IPS-11a (cell line): ENCODE measurements around the gene PDSS1.
"Not testable (repeated sequence)": the region's sequence is repeated elsewhere in the genome, so short reads cannot be mapped to it uniquely, and the experiment has no call there.

Experiments used
- H3K4me3 ChIP-seq: one replicate; pipeline ENCODE4 v1.5.1; 2013; ENCODE audit warnings: low read depth, low read length, control low read depth

The PDSS1 gene, protein sequence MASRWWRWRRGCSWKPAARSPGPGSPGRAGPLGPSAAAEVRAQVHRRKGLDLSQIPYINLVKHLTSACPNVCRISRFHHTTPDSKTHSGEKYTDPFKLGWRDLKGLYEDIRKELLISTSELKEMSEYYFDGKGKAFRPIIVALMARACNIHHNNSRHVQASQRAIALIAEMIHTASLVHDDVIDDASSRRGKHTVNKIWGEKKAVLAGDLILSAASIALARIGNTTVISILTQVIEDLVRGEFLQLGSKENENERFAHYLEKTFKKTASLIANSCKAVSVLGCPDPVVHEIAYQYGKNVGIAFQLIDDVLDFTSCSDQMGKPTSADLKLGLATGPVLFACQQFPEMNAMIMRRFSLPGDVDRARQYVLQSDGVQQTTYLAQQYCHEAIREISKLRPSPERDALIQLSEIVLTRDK

DNA sequence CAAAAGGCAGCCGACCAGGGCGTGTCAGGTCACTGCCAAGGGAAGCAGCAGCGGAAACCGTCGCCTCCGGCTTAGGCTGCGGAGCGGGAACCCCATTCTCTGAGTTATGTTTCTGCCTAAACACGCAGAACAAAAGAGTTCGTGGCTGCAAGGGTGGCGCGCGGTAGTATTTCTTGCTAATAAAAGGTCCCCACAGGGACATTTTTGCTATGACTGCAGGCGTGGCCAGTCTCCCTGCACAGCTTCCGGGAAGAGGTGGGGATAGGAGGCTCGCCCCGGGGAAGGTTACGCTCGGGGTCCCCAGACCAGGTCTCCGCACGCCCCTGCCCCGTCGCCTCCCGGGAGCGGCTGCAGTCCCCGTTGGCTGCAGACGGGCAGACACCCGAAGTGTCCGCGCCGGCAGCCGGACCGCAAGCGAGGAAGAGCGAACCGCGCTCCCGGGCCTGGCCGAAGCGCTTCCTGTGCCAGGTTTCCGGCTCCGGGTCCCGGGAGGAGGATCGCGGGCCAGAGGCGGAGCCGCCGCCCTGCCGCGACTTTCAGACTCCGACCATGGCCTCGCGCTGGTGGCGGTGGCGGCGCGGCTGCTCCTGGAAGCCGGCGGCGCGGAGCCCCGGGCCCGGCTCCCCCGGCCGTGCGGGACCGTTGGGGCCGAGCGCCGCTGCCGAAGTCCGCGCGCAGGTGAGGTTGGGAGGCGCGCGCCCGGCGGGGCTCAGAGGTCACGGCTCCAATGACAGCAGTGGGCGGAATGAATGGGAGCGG is at the start of gene PDSS1:
Gene PDSS1, plus strand, starts transcription at position 539 of the 759 bp plus-strand sequence. Its CDS starts 11 bp downstream, at position 550.
- H3K4me3 ChIP-seq, result peak within 1 kb of the TSS; percentile 85

DNA sequence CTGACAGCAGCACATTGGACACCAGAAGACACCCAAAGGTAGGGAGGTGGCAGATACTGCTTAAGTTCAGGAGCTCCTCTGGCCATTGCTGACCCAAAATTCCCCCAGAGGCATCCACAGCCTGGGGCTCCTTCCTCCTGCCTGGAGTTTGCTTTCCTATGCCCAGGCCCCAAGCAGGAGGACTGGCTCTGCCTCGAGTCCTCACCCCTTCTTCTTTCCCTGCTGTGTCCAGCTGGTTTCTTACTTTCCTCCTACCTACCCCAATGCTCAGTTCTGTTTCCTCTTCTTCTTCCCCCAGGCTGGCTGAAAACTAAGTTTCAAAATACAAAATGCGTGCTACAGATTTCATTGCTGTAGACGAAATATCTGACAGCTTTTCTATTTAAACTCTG is 49.3 kb upstream of the PDSS1 start:
- H3K4me3 ChIP-seq, result not testable (repeated sequence)

DNA sequence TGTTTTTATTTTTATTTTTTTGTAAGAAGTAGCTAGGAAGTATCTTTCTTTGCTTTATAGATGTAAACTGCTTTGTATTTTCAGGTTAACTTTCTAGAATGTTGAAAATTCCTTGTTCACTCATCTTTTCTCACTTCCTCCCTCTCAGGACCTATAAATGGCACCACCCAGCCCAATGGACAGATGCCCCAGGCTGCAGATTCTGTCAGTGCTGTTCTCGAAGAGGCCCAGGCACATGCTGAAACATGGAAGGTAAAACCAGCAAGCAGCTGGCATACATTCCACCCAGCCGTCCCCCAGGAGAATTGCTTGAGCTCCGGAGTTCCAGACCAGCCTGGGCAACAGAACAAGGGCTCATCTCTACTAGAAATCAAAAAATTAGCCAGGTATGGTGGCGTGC is 47.1 kb upstream of the PDSS1 start:
- no peak overlapping the region for H3K4me3 ChIP-seq

DNA sequence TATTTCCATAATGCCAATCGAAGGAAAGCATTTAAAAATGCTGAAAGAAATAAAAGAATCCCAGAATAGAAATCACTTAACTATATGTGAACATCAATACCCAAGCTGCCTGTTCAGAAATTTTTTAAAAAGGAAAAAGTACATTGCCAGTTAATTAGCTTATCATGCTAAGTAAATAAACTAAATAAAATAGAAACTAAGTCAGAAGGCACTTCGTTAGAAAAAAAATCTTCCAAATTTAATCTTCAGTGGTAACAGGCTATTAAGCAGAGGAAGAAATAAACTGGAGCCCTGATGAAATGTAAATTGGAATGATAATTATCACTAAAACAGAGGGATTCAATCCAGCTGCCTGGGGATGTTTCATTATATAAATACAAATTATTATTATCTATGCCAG is 46.0 kb upstream of the PDSS1 start:
- H3K4me3 ChIP-seq, result not testable (repeated sequence)

DNA sequence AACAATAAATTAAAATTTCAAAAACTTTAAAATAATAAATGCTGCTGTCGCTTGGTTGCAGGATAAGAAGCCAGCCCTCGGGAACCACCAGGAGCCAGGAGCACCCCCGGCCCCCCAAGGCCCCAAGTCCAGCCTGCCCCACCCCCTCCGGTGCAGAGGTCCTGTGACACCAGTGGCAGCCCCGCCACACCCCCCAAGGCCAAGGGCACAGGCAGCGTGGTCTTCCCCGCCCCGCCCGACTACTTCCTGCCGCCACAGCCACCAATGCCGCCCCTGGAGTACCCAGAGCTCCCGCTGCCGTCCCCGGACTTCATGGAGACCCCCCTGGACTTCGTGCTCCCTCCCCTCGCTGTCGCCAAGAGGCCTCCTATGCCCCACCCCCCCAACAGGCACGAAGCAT is 44.5 kb upstream of the PDSS1 start:
- H3K4me3 ChIP-seq, result no peak overlapping the region

DNA sequence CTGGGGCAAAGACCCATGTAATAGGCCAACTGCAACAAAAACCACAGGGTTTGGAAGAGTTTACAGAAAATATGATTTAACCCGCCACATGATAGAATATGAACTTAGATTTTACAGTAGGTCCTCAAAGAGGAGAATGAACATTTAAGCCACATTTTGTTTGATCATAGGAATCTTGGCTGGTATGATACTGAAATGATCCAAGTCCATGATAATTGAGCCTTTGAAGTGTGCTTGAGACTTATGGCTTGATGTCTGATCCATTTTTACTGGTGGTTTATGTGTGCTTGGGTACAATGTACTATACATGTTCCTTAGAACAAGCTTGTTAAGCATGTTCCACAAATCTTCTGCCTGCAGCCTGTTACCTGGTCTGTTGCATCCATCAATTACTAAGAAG is 41.8 kb upstream of the PDSS1 start:
- H3K4me3 ChIP-seq, result no peak overlapping the region

DNA sequence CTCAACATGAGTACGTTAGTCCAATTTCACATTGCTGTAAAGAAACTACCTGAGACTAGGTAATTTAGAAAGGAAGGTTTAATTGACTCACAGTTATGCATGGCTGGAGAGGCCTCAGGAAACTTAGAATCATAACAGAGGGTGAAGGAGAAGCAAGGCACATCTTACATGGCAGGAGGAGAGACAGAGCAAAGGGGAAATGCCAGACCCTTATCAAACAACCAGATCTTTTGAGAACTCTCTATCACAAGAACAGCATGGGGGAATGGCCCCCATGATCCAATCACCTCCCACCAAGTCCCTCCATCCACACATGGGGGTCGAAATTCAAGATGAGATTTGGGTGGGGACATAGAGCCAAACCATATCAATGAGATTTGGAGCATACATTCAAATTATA is 34.6 kb upstream of the PDSS1 start:
- no peak overlapping the region for H3K4me3 ChIP-seq

DNA sequence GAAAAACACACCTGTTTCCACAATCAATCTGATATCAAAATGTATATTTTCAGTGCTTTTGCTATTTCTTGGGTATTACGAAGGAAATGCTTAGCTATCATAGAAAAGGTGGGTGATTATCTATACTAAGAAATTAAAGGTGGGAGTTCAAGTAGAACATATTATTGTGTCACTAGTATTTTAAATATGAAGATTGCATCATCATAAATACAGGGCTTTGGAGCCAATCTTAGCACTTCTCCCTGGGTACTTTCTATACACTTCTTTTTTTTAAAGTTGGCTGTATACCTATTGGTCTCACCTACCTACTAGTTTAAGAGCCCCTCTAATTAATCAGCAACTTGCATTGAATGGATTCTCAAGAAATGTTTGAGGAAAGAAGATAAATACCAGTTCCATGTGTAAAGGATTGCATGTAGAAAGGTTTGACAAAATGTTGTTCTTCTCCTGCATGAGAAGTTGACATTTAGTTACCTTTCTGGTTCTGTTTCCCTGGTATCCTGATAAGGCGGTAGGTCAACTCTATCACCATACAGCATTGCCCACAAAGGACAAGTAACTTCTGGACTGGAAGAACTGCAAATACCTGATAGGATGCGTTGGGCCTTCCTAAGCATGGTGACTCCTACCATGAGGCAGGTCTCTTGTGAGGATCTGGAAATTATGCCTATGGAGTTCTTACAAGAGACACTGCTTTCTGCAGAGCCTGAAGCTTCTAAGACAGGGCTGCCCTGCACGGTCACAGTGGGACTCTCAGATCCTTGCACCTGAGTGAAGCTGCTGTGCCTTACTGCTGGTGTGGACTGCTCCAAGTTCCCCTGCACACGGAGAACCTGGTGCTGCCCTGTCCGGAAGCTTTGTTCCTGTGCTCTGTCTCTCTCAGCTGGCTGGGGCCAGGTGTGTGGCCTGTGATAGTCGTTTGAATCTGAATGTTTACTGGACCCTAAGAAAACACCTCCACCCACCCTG is 32.1 kb upstream of the PDSS1 start:
- H3K4me3 ChIP-seq, result no peak overlapping the region

DNA sequence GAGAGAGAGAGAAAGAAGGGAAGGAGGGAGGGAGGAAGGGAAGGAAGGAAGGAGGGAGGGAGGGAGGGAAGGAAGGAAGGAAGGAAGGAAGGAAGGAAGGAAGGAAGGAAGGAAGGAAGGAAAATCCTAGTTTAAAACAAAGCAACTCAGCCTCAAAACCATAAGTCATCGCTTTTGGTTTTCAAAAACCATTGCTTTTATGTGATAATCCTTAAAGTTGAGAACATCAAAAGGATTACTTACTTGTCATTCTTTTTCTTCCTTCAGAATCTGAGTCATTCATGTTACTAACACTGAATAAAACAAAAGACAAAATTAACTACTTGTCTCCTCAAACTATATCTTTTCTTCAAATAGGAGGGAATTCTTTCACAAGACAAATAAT is 21.6 kb upstream of the PDSS1 start:
- no peak overlapping the region for H3K4me3 ChIP-seq

DNA sequence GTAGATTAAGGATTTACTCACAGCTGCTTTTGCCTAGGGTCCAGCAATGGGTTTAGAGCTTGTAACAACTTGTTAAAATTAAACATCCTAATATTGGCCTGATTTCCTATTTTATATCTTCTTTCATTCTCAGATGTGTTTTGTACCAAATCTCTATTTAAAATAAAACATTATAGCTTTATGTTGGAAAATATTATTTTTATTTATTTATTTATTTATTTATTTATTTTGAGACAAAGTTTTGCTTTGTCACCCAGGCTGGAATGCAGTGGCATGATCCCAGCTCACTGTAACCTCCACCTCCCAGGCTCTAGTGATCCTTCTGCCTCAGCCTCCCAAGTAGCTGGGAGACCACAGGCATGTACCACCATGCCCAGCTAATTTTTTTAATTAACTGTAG is 17.9 kb upstream of the PDSS1 start:
- no peak overlapping the region for H3K4me3 ChIP-seq

DNA sequence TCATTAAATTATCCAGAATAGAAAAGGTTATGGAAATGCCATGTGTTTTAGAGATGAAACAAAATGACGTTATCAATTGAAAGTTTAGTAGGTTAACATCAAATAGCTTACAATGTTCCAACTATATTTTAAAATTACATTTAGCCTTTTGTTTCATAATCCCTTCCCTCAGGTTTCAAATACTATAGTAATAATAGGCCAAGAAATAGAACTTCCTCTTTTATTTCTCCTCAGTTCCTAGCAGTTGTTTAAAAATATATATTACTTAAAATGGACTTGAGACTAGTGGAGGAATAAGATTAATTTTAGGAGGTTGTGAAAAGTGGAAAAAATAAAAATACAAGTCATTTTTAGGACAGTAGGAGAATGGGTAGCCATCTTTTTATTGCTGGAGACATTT is 16.4 kb upstream of the PDSS1 start:
- no peak overlapping the region for H3K4me3 ChIP-seq

DNA sequence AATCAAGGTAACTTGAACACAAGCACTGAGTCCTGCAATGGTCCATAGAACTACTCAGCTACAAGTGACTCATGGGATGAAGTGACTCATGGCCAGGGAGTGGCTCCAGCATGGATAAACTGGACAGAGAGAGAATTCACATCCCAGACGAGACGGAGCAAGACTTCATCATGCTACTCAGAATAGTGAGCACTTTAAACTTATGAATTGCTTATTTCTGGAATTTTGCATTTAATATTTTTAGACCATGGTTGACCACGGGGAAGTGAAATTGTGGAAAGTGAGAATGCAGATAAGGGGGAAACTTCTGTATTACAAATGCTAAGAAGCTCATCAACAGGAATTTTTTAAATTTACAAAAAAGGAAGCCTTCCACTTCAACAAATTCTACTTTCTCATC is 15.5 kb upstream of the PDSS1 start:
- not testable (repeated sequence) for H3K4me3 ChIP-seq

DNA sequence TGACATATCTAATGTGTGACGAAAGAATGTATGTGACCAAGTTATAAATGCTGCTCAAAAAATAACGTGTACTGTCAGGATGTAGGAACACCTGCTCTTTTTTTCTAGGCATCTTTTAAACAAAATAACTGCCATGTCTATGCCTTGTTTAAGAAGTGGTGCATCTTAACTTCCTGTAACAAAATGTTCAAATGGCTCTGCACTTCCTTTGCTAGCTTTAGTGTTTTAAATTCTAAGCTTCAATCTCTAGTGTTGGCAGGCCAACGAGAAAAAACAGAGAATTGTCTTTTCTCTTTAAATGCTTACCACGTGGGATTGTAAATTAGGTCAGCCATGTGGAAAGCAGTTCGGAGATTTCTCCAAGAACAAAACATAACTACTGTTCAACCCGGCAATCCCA is 14.6 kb upstream of the PDSS1 start:
- no peak overlapping the region for H3K4me3 ChIP-seq

DNA sequence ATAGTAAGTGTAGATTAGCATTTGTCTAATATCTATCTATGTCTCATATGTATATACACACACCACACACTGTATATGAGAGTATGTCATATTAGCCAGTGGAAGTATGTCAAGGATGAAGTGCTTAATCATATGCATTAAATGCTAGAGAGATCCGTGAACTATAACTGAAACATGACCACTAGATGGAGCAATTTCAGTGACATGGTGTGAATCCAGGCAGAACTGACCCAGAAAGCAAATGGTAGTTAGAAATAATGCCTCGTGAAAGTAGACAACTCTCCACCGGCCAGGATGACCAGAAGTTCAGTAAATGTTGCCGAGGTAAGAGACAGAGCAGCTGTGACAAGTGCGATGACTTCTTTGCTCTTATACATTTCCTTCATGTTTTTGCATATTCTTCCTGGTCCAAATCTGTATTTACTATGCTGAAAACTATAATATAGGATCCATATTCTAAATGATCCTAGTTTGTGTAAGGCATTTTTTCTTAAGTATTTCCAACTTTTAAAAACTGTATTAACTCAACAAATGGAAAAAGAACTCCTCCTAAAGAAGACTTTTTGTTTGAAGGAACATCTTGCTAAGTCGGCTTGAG is 12.7 kb upstream of the PDSS1 start:
- H3K4me3 ChIP-seq, result not testable (repeated sequence)

DNA sequence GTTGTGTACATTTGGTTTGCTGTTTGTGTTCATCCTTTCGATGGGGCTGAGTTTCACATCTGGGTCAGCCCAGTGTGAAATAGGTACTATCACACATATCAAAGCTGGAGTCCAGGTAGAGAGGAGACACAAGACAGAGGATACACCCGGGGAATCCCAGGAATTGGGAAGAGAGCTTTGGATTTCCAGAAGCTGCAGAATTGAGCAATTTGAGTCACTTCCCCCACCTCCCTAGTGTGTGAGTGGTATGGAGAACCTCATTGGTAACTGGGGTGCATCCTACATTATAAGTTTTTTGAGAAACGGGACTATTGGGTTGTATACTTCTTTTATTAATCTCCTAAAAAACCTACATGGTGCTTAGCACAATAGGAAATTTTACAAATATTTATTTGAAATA is 12.1 kb upstream of the PDSS1 start:
- H3K4me3 ChIP-seq, result no peak overlapping the region

DNA sequence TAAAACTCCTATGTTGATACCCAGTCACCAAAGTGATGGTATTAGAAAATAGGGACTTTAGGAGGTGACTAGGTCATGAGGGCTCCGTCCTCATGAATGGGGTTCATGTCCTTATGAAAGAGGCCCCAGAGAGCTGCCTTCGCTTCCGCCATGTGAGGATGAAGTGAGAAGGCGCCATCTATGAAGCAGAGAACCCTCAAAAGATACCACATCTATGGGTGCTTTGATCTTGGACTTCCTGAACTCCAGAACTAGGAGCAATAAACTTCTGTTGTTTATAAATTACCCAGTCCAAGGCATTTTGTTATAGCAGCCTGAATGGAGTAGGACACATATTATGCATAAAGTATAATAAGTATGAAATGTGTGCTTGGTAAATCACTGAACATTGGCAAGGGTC is 8.1 kb upstream of the PDSS1 start:
- no peak overlapping the region for H3K4me3 ChIP-seq

DNA sequence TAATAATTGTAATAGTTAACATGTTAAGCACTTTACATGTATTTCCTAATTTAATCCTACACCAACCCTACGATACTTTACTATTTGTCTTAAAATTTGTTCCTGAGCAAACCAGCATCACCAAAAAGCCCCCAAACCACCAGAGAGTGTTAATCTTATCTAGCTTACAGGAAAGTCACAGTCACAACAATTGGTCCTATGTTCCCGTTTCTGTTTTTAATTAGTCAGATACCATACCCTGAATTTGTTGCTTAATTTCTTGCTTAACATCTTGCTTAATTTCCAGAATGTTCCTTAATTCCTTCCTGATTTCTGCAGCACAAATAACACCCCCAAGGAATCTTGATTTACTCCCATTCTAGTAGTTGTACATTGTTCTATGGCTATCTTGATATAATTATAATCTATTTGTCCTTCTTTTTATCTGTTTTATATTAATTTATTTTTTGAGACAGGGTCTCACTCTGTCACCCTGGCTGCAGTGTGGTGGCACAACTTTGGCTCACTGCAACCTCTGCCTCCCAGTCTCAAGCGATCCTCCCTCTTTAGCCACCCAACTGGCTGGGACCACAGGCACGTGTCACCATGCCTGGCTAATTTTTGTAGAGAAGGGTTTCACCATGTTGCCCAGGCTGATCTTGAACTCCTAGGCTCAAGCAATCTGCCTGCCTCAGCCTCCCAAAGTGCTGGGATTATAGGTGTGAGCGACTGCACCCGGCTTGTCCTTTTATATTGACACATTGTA is 6.6 kb upstream of the PDSS1 start:
- no peak overlapping the region for H3K4me3 ChIP-seq

DNA sequence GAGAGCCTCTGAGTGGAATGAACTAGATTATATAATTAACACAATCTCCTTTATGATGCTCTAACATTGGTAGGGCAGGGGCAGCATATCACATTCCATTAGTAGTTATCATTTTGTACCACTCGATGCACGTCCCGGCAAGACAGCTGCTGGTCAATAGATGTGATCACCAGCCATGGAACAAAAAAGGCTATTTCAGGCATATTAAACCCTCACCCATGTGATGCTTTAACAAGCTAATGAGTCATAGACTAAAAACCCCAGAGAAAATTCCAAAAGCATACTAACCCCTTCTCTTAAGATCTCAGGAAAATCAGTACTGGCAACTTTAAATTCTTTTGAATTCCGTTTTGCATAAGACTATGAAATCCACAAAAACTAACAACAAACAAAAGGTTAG is 3.0 kb upstream of the PDSS1 start:
- not testable (repeated sequence) for H3K4me3 ChIP-seq

DNA sequence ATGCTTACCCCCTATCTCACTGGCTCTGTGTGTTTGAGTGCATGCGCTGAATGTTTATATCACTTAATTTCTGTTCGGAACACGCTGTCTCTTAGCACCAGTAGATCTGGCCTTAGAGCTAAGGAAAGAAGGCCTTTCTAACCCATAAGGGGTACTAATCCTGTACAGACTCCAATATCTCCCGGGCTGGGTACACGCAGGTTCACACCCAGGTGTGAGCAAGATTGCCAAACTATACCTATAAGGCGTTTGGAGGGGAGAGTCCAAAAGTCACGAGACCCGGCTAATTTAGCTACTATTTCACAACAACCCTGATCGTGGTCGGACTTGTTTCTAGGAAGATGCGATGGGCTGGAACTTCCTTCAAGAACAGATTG is 727 bp upstream of the PDSS1 start:
- H3K4me3 ChIP-seq, result peak overlapping the region; percentile 85

DNA sequence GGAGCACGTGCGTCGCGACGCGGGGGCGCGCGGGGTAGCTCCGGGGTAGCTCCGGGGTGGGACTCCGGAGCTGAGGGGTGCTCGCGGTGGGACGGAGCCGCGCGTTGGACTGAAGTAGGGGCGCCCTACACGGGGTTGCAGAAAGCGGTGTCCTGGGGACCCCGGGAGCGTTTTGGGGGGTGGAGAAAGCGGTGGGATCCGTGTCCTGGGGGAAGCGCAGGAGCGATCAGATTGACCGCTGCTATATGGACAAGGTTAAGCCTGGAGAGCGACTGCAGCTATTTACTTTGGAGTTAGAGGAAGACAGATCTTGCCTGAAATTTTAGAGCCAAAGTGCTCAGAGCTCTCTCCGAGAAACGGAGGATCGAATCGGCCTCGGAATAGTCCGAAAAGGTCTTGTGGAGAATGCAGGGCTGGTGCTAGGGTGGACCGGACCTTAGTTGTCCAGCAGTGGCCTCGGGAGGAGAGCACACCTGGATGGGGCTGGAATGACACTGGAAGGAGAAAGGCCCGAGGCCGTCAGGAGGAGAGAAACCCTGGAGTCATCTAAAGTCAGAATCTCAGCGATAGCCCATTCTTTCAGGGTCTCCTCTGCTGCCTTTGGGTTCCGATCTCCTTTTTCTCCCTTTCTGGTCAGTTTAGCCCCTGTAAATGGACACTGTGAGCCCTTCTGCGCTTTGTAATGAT is 564 bp downstream of the PDSS1 start:
- peak overlapping the region; percentile 85 for H3K4me3 ChIP-seq
